ENCODE measurements around the gene GNG7. TPM values are rescaled to one million over a fixed set of nuclear protein-coding genes. Genes with fewer than 3 reads are reported as not detected.
"Not testable (repeated sequence)": the region's sequence is repeated elsewhere in the genome, so short reads cannot be mapped to it uniquely, and the experiment has no call there.

Gene GNG7
- total RNA-seq, 2 experiments from 2014 or later, result 0.29 to 0.34 TPM

GRCh38 chr19:2685204-2685704 lies 17.2 kb downstream of the GNG7 start:
- ChIA-PET POLR2A (no interaction called here), CTCF (no interaction called here)

- CTCF ChIA-PET, result interaction anchor here (0.7 kb wide), 1 partner anchor 1934 kb away, joined by 3 read pairs; no protein-coding TSS in a partner anchor
- POLR2A ChIA-PET, result no interaction called here
Observed at GRCh38 chr19:2683430-2684003, 19.0 kb downstream of the GNG7 start.

GRCh38 chr19:2680808-2681207 lies 21.7 kb downstream of the GNG7 start:
- POLR2A ChIA-PET, result no interaction called here
- CTCF ChIA-PET, result interaction anchor here (1.4 kb wide), 1 partner anchor 19 kb away, joined by 3 read pairs; no protein-coding TSS in a partner anchor

DNA sequence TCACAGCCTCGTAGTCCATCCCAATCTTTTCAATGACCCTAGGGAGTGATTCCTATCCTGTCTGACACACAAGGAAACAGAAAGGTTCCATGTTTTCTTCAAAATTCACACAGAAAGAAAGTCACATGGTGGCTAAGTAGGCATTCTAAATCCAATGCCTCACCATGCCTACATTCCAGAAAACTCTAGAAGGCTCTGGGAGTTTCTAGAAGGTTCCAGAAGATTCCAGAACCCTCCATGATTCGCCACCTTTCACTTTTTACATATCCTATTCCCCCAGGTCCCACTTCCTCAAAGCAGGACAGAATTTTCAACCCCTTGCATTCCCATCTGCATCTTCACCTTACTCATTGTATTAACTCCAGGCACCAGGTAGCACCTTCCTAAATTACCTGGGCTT lies 23.1 kb downstream of the GNG7 start:
- ChIA-PET CTCF (interaction anchor here (0.6 kb wide), 1 partner anchor 1143 kb away, joined by 3 read pairs; no protein-coding TSS in a partner anchor), POLR2A (no interaction called here)

DNA sequence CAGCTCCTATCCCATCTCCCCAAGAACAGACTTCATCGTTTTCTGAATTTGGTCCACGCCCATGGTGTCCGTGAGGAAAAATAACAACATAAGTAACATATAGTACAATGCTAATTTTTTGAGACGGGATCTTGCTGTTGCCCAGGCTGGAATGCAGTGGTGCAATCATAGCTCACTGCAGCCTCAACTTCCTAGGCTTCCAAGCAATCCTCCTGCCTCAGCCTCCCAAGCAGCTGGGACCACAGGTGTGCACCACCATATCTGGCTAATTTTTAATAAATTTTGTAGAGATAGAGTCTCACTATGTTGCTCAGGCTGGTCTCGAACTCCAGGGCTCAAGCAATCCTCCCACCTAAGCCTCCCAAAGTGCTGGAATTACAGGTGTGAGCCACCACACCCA lies 23.5 kb downstream of the GNG7 start:
- CTCF ChIA-PET, POLR2A ChIA-PET: not testable (repeated sequence)

DNA sequence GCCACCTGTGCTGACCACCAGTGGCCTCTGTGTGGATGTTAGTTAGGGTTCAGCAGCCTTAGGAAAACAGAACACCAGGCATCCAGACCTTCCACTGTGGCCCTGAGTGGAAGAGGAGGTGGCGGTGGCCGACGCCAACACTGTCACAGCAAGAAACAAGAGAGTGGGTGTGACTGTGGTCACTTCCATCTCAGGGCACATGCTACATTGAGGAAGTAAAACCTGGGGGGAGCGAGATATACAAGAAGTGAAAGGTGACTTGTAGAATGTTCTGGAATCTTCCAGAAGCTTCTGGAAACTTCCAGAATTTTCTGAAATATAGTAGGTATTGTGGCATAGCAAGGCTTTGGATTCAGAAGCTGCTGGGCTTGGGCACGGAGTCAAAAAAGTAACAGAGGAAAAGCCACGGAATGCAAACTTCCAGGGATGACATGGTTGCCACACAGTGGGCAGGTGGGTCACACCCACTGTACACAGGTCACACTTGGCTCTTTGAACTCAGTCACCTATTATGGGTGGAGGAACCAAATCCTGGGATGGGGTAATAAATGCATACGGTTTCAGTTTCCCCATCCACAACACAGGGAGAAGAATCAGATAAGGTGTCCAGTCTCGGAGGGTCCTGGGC lies 24.3 kb downstream of the GNG7 start:
- POLR2A ChIA-PET, result no interaction called here
- CTCF ChIA-PET, result no interaction called here

DNA sequence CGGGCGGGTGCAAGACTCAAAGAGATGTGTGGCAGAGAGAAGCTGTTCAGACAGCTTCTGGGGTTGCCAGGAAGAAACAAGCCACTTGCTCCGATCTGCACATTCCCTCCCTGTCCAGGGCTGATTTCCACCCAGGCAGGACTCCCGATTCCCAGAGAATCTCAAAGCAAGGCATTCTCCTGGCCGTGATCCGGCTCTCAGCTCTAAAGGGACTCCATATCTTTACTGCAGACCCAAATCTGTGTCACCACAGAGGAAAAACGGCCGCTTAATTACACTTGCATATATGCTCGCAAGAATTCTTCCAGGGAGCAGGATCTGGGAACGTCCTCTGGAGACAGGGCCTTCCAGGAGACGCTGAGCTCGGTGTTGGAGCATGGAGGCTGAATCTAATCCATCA lies 25.7 kb downstream of the GNG7 start:
- POLR2A ChIA-PET, result no interaction called here
- CTCF ChIA-PET, result no interaction called here

DNA sequence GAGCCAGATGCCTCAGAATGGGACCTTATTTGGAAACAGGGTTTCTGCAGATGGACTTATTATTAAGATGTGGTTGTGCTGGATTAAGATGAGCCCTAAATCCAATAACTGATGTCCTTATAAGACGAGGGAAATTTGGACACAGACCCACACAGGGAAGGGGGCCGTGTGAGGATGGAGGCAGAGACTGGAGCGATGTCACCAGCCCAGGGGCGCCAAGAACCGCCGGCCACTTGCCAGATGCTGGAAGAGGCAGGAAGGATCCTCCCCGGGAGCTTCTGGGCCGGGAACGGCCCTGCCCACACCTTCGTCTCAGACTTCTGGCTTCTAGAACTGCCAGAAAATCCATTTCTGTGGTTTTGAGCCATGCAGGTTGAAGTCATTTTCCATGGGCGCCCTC lies 26.6 kb downstream of the GNG7 start:
- POLR2A ChIA-PET, result no interaction called here

DNA sequence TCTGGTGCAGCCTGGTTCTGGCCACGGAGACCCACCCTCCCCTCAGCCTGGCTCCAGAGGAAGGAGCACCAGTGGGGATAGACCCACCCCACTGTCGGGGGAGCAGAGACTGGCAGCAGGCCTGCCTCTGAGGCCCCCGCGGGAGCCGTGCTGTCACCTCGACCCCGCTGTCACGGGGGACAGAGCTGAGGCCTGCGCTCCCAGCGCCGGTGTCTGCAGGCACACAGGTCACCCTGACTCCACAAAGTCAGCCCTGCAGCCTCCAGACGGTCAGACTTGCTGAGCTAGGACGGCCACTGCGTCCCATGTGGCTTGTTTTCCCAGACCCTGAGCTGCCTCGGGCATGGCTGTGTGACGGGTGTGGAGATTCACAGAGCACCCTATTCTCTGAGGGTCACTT lies 32.3 kb downstream of the GNG7 start:
- POLR2A ChIA-PET, result no interaction called here
- CTCF ChIA-PET, result interaction anchor here (0.9 kb wide), 1 partner anchor 180 kb away, joined by 3 read pairs; no protein-coding TSS in a partner anchor

More for the DNA sequence above, 26.6 kb downstream of the GNG7 start:
- CTCF ChIA-PET, result no interaction called here

DNA sequence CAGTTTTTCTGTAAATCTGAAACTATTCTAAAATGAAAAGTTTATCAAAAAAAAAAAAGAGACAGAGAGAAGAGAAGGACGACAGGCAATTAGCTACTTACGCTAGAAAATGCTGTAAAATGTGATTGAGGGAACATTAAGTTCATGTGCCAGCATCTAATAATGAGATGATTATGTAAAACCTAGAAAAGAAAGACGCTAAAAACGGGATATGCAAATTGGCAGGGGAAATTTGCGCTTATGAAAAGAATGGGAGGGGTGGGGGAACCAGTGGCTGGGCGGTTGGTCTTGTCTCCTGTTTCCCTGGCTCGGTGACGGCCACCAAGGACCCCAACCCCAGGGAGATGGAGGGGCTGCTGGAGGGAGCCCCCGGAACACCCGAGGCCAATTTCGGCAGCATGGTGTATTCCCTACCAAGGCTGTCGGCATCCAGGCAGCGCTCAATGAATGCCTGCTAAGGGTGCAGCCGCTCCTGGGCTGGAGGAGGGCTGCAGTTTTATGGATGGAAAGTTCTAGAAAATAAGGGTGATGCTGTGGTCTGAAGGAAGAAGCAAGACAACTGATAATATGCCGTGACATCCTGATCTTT lies 34.2 kb downstream of the GNG7 start:
- ChIA-PET CTCF (no interaction called here), POLR2A (interaction anchor here (0.8 kb wide), 1 partner anchor 516 kb away, joined by 4 read pairs; no protein-coding TSS in a partner anchor)

- POLR2A ChIA-PET, CTCF ChIA-PET: not testable (repeated sequence)
Observed at GRCh38 chr19:2667349-2667748, 35.1 kb downstream of the GNG7 start.

DNA sequence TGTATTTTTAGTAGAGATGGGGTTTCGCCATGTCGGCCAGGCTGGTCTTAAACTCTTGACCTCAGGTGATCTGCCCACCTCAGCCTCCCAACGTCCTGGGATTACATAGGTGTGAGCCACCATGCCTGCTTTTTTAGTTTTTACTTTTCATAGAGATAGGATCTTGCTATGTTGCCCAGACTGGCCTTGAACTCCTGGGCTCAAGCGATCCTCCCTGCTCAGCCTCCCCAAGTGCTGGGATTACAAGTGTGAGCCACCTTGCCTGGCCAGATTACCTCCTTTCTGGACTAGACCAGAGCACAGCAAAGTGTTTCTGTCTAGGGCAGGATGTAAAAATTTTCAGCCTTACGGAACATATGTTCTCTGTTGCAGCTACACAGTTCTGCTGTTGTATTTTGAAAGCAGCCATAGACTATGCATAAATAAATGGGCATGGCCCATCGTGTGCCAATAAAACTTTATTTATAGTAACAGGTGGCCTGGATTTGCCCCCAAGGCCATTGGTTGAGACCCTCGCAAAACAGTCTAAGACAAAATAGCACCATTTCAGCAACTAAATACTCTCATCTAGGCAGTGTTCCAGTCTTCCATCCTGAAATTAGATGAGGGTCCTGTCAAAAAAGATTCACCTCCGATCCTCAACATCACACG lies 36.0 kb downstream of the GNG7 start:
- POLR2A ChIA-PET, result no interaction called here
- CTCF ChIA-PET, result no interaction called here

DNA sequence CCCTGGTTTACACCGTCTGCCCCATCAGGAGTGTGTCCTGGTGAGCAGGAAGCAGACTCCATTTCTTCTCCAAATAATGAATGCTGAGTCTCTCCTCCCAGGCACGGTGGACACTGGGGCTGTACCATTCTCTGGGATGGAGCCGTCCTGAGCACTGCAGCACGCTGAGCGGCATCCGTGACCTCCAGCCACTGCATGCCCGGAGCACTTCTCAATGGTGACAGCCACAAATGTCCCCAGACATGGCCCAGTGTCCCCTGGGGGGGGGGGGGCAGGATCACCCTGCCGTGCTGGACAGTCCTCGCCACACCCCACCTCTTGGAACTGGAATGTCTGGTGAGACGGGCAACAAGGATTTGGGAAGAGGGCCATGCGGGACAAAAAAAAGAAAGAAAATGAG lies 37.4 kb downstream of the GNG7 start:
- POLR2A ChIA-PET, result no interaction called here
- CTCF ChIA-PET, result no interaction called here

- ChIA-PET POLR2A (no interaction called here), CTCF (no interaction called here)
Observed at GRCh38 chr19:2663920-2664571, 38.4 kb downstream of the GNG7 start.

GRCh38 chr19:2661615-2662014 lies 40.9 kb downstream of the GNG7 start:
- ChIA-PET CTCF (interaction anchor here (0.6 to 2.5 kb wide), 5 partner anchors 13 to 311 kb away, joined by 3 to 7 read pairs (median 3); no protein-coding TSS in a partner anchor), POLR2A (interaction anchor here (0.7 kb wide), 2 partner anchors 390 to 522 kb away, joined by 7 read pairs; no protein-coding TSS in a partner anchor)

DNA sequence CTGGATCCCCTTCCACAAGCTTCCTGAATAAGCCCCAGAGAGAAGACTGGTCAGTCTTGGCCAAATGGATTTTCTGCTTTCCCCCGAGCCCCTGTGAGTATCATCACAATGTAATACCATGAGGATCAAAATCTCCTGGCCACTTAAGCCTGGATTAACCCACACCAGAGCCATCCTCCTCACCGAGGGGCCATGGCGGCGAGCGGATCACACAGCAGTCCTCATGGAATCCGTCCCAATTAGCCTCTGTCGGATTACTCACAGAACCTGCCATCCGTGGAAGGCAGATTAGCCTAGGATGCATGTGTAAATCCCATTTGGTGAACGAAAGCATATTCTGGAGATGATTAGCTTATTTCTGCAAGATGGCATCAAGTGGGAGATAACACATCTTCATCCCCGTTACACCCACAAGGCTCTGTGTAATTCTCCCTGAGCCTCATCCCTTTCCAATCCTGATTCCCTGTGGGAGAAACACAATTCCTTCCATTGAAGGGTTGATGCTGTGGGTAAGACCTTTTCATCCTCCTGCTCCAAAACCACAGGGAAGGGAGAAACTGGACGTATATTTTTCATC lies 42.5 kb downstream of the GNG7 start:
- POLR2A ChIA-PET, result no interaction called here
- CTCF ChIA-PET, result interaction anchor here (2.5 kb wide), 1 partner anchor 12 kb away, joined by 7 read pairs; no protein-coding TSS in a partner anchor

DNA sequence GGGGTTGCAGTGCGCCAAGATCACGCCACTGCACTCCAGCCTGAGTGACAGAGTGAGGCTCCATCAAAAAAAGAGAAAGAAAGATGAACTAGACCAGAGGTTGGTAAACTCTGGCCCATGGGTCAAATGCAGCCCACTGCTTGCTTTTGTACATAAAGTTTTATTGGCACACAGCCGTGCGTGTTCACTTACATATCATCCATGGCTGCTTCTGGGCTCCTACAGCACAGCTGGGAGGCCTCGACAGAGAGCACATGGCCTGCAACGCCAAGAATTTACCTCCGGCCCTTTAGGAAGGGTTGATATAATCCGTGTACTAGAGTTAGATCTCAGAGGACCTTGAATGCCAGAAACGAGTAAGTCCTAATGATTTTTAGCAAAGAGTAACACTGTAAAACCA lies 46.0 kb downstream of the GNG7 start:
- ChIA-PET POLR2A (no interaction called here), CTCF (interaction anchor here (0.6 kb wide), 1 partner anchor 306 kb away, joined by 4 read pairs; no protein-coding TSS in a partner anchor)

GRCh38 chr19:2653710-2654707 lies 48.5 kb downstream of the GNG7 start:
- ChIA-PET POLR2A (interaction anchor here (0.6 kb wide), 1 partner anchor 72 kb away, joined by 3 read pairs; no protein-coding TSS in a partner anchor), CTCF (interaction anchor here (0.6 kb wide), 1 partner anchor 549 kb away, joined by 3 read pairs; no protein-coding TSS in a partner anchor)

All from activated CD8-positive, alpha-beta memory T cell treated with anti-CD3 and anti-CD28 coated beads for 36 hours (primary cell).